Liver (tissue), 9 donors: ENCODE measurements around the gene PROSER3. TPM values are rescaled to one million over a fixed set of nuclear protein-coding genes. Genes with fewer than 3 reads are reported as not detected.

Experiments used
- DNase-seq: peaks from one replicate; pipeline ENCODE4 v3.0.0-alpha.2; 2017; ENCODE audit warnings: low spot score
- H3K27ac ChIP-seq, 2 donors: one replicate each; pipeline ENCODE4 v1.7.0; 2013; ENCODE audit warnings: inconsistent platforms in 2 of 2, low read length in 2 of 2, control low read depth in 1 of 2, low read depth in 1 of 2, mild to moderate bottlenecking in 1 of 2
- H3K27me3 ChIP-seq, 4 donors: one replicate each; pipeline versions ENCODE4 v1.6.1 to v1.7.0; 2013; ENCODE audit warnings: low read length in 3 of 4, inconsistent platforms in 1 of 4, mild to moderate bottlenecking in 1 of 4, moderate library complexity in 1 of 4; ENCODE audit not compliant: control insufficient read depth in 4 of 4, insufficient read depth in 4 of 4
- H3K36me3 ChIP-seq, 4 donors: one replicate each; pipeline versions ENCODE4 v1.6.1 to v1.7.0; 2013; ENCODE audit warnings: low read length in 3 of 4, mild to moderate bottlenecking in 3 of 4, low read depth in 1 of 4, moderate library complexity in 1 of 4; ENCODE audit not compliant: control insufficient read depth in 4 of 4, insufficient read depth in 3 of 4
- H3K4me1 ChIP-seq, 4 donors: one replicate each; pipeline versions ENCODE4 v1.6.1 to v1.7.0; 2013; ENCODE audit warnings: low read length in 3 of 4, mild to moderate bottlenecking in 3 of 4, moderate library complexity in 1 of 4; ENCODE audit not compliant: control insufficient read depth in 4 of 4, insufficient read depth in 4 of 4
- H3K4me3 ChIP-seq, 3 donors: one replicate each; pipeline versions ENCODE4 v1.6.1 to v1.7.0; 2013; ENCODE audit warnings: low read length in 3 of 3, control low read depth in 1 of 3, low read depth in 1 of 3, mild to moderate bottlenecking in 1 of 3
- H3K9ac ChIP-seq, 2 donors: one replicate each; pipeline ENCODE4 v1.7.0; 2013; ENCODE audit warnings: low read length in 2 of 2, mild to moderate bottlenecking in 2 of 2, moderate library complexity in 2 of 2, control low read depth in 1 of 2, low read depth in 1 of 2
- H3K9me3 ChIP-seq, 4 donors: one replicate each; pipeline versions ENCODE4 v1.6.1 to v1.7.0; 2013; ENCODE audit warnings: low read length in 3 of 4; ENCODE audit not compliant: control insufficient read depth in 4 of 4
- ATF3 ChIP-seq: IDR thresholded peaks from 2 replicates; pipeline ENCODE4 v1.6.1; 2016; ENCODE audit warnings: antibody characterized with exemption
- CTCF ChIP-seq: fragments of 150-350 bp; IDR thresholded peaks from 2 replicates; pipeline ENCODE4 v1.5.1; 2017; ENCODE audit warnings: improper control_type of control experiment, low read depth, low read length; ENCODE audit not compliant: missing input control
- EGR1 ChIP-seq, 2 donors: IDR thresholded peaks; 2 replicates each; pipeline ENCODE4 v1.6.1; 2016 to 2018; ENCODE audit warnings: antibody characterized with exemption in 2 of 2, low read depth in 2 of 2
- FOXA1 ChIP-seq: IDR thresholded peaks from 2 replicates; pipeline ENCODE4 v1.6.1; 2016; ENCODE audit warnings: antibody characterized with exemption
- FOXA2 ChIP-seq: IDR thresholded peaks from 2 replicates; pipeline ENCODE4 v1.6.1; 2016; ENCODE audit warnings: antibody characterized with exemption
- GABPA ChIP-seq, 2 donors: IDR thresholded peaks in 1 of 2; conservative IDR thresholded peaks in 1 of 2; 2 replicates each; pipeline ENCODE4 v1.6.1; 2016; ENCODE audit warnings: antibody characterized with exemption in 2 of 2, mild to moderate bottlenecking in 1 of 2, moderate library complexity in 1 of 2
- HNF4A ChIP-seq, 2 donors: conservative IDR thresholded peaks; 2 replicates each; pipeline ENCODE4 v1.6.1; 2016; ENCODE audit warnings: antibody characterized with exemption in 2 of 2, mild to moderate bottlenecking in 2 of 2
- HNF4G ChIP-seq: IDR thresholded peaks from 2 replicates; pipeline ENCODE4 v1.6.1; 2016; ENCODE audit warnings: antibody characterized with exemption
- JUND ChIP-seq, 2 donors: IDR thresholded peaks; 2 replicates each; pipeline ENCODE4 v1.6.1; 2016; ENCODE audit warnings: antibody characterized with exemption in 2 of 2
- MAX ChIP-seq: IDR thresholded peaks from 2 replicates; pipeline ENCODE4 v1.6.1; 2016; ENCODE audit warnings: antibody characterized with exemption
- NR2F2 ChIP-seq: IDR thresholded peaks from 2 replicates; pipeline ENCODE4 v1.6.1; 2016; ENCODE audit warnings: antibody characterized with exemption
- RAD21 ChIP-seq, 2 donors: IDR thresholded peaks; 2 replicates each; pipeline ENCODE4 v1.6.1; 2016; ENCODE audit warnings: antibody characterized with exemption in 2 of 2, mild to moderate bottlenecking in 2 of 2
- REST ChIP-seq: IDR thresholded peaks from 2 replicates; pipeline ENCODE4 v1.6.1; 2016; ENCODE audit warnings: antibody characterized with exemption, mild to moderate bottlenecking
- RXRA ChIP-seq, 2 donors: IDR thresholded peaks; 2 replicates each; pipeline ENCODE4 v1.6.1; 2017 to 2018; ENCODE audit warnings: antibody characterized with exemption in 2 of 2, mild to moderate bottlenecking in 1 of 2
- SP1 ChIP-seq: IDR thresholded peaks from 2 replicates; pipeline ENCODE4 v1.6.1; 2018; ENCODE audit warnings: antibody characterized with exemption, mild to moderate bottlenecking
- TAF1 ChIP-seq: conservative IDR thresholded peaks from 2 replicates; pipeline ENCODE4 v1.6.1; 2016; ENCODE audit warnings: antibody characterized with exemption, mild to moderate bottlenecking
- YY1 ChIP-seq: IDR thresholded peaks from 2 replicates; pipeline ENCODE4 v1.6.1; 2016; ENCODE audit warnings: antibody characterized with exemption, mild to moderate bottlenecking
- ZBTB33 ChIP-seq: IDR thresholded peaks from 2 replicates; pipeline ENCODE4 v1.6.1; 2016; ENCODE audit warnings: antibody characterized with exemption
- whole genome bisulfite sequencing: extraction: QIAGEN DNeasy Blood & Tissue Kit; methylation state at CpG from one replicate; pipeline ENCODE4 v1.1.7; 2013; 5-methylcytosine and 5-hydroxymethylcytosine counted together
- polyA plus RNA-seq, 2 donors: library from polyadenylated mRNA; stranded (reverse) in 1 of 2; unstranded in 1 of 2; fragments of 200-250 nt in 1 of 2; fragments of >200 nt in 1 of 2; fragmentation: Nextera tagmentation in 1 of 2; extraction: Ambion mirVana in 1 of 2; gene quantifications; one replicate each; pipeline versions ENCODE4 v1.2.1 to v1.2.3, GENCODE V29; 2013 to 2015
- total RNA-seq, 2 donors: library from RNA; depleted of rRNA; stranded (reverse); fragments of >200 nt; gene quantifications; one replicate each; pipeline ENCODE4 v1.2.3, GENCODE V29; 2014
- donor health status: healthy.
- donor health status: healthy.
- donor health status: healthy.
- donor health status: healthy.
- donor health status: healthy.

The PROSER3 gene
- total and polyA plus RNA-seq, 4 donors, result 2.1 to 4.5 (median 2.7) TPM

GRCh38 chr19:35779033-35779432 is 21.1 kb downstream of the PROSER3 start:
- Histone ChIP-seq H3K27ac (no peak overlapping the region), H3K36me3 (peaks cover 0 to 1% (median 0%) of the 10 kb centered on the region in 4 donors), H3K27me3 (no peaks in the 10 kb centered on the region), H3K9me3 (no peaks in the 10 kb centered on the region), H3K4me1 (peaks cover 0 to 5% (median 4%) of the 10 kb centered on the region in 4 donors), H3K9ac (no peak overlapping the region), H3K4me3 (no peak overlapping the region)
- TF ChIP-seq TAF1 (no peak), YY1 (no peak)
- no peak for DNase-seq
- 92% methylated on average over 8 of the region's 8 CpGs for WGBS

GRCh38 chr19:35780058-35780457 is 22.1 kb downstream of the PROSER3 start:
- H3K36me3 ChIP-seq, result peaks cover 0 to 1% (median 0%) of the 10 kb centered on the region in 4 donors

More at GRCh38 chr19:35780058-35780457, 22.1 kb downstream of the PROSER3 start:
- peaks cover 0 to 3% (median 2%) of the 10 kb centered on the region in 4 donors for H3K4me1 ChIP-seq
- no peak overlapping the region for H3K27ac ChIP-seq
- H3K27me3 ChIP-seq, result no peaks in the 10 kb centered on the region
- TF ChIP-seq HNF4A (conservative IDR thresholded peaks at IDR 0.05) (no peak), RAD21 (IDR thresholded peaks at IDR 0.05) (no peak), MAX (no peak), CTCF (no peak), FOXA2 (no peak), SP1 (no peak), ZBTB33 (no peak), JUND (IDR thresholded peaks at IDR 0.05) (no peak), EGR1 (IDR thresholded peaks at IDR 0.05; ENCODE audit: low read depth in 2 of 2) (no peak), YY1 (no peak), TAF1 (no peak), FOXA1 (no peak), HNF4G (no peak), REST (no peak), RXRA (IDR thresholded peaks at IDR 0.05) (no peak), NR2F2 (no peak), GABPA (IDR thresholded peaks at IDR 0.05 in 1 of 2, conservative IDR thresholded peaks at IDR 0.05 in 1 of 2) (no peak), ATF3 (no peak)
- no peak overlapping the region for H3K4me3 ChIP-seq
- DNase-seq, result no peak
- no peaks in the 10 kb centered on the region for H3K9me3 ChIP-seq
- WGBS, result 97% methylated on average over 16 of the region's 16 CpGs
- no peak overlapping the region for H3K9ac ChIP-seq
